NCI-H1930 (cell line): Measurements from ENCODE around the gene THBS1.

Experiments used
- DNase-seq, 2 experiments: peaks; one replicate each; lab custom pipeline; 2025; lab: John Stamatoyannopoulos, UW

THBS1 gene

GRCh38 chr15:39589193-39589814 is 8.4 kb downstream of the THBS1 start:
- DNase-seq: no peak

- no peak for DNase-seq
These were observed 9.2 kb downstream of the THBS1 start for GRCh38 chr15:39589815-39590644.

- DNase-seq: no peak
These were observed 10.4 kb downstream of the THBS1 start for GRCh38 chr15:39591141-39591895.

- DNase-seq: no peak
These were observed 11.0 kb downstream of the THBS1 start for GRCh38 chr15:39591896-39592315.

GRCh38 chr15:39592500-39592899 is 11.6 kb downstream of the THBS1 start:
- no peak for DNase-seq

GRCh38 chr15:39593071-39593655 is 12.3 kb downstream of the THBS1 start:
- DNase-seq: no peak

- DNase-seq: no peak
These were observed 13.0 kb downstream of the THBS1 start for GRCh38 chr15:39593656-39594445.

GRCh38 chr15:39594446-39595337 is 13.8 kb downstream of the THBS1 start:
- DNase-seq: no peak

GRCh38 chr15:39595338-39596221 is 14.7 kb downstream of the THBS1 start:
- DNase-seq: no peak

- no peak for DNase-seq
These were observed 15.6 kb downstream of the THBS1 start for GRCh38 chr15:39596358-39597051.

- DNase-seq: no peak
These were observed 16.5 kb downstream of the THBS1 start for GRCh38 chr15:39597336-39597735.

- no peak for DNase-seq
These were observed 16.9 kb downstream of the THBS1 start for GRCh38 chr15:39597751-39598185.

- DNase-seq: no peak
These were observed 17.4 kb downstream of the THBS1 start for GRCh38 chr15:39598186-39598850.

GRCh38 chr15:39598958-39599845 is 18.3 kb downstream of the THBS1 start:
- DNase-seq: no peak

- DNase-seq: no peak
These were observed 19.0 kb downstream of the THBS1 start for GRCh38 chr15:39599871-39600270.

- no peak for DNase-seq
These were observed 21.3 kb downstream of the THBS1 start for GRCh38 chr15:39602143-39602542.

GRCh38 chr15:39605146-39605545 is 24.3 kb downstream of the THBS1 start:
- DNase-seq: no peak
